Measurements from ENCODE around the gene COPS8. TPM values are rescaled to one million over a fixed set of nuclear protein-coding genes. Genes with fewer than 3 reads are reported as not detected.

Gene COPS8
- total and polyA plus RNA-seq, 2 of the 8 experiments (the other 6 are each of a cell fraction or from before 2014, with no cell fraction given) = 59.3 to 67.5 TPM

DNA sequence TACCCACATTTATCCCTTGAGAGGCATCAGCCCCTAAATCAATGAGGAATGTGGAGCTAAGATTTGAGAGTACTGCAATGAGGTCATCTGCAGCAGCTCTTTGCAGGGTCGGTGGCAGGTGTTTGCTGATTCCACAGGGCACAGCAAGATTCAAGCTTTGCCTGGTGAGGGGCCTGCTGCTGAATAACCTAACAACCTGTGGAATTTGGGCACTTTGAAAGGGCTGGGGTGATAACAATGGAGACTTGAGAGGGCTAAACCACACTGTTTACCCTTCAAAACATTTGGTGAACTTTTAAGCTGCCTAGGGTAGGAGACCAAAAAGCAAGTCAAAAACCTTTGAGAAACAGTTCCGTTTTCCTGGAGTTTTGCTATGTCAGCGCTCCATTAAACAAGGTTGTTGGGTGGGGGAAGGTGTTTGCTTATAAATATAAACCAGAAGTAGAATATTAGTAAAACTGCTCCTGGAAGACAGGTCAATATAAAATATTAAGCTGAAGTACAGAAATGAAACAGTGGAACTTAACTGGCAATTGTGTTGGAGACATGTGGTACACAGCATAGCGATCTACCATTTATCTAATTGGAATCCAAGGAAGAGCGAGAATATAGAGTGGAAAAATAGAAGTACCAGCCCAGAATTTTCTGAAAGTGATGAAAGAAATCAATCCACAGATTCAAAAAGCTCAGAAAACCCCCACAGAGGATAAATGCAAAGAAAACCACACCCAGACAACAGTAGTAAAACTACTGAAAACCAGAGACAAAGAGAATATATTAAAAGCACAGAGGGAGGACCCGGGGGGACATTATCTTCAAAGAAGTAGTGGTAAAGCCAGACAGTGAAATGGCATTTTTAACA lies 15.7 kb downstream of the COPS8 start:
- Histone ChIP-seq H3K4me2 (ENCODE audit: insufficient read depth in 1 of 2, low read depth in 2 of 2, low read length in 2 of 2) (no peak overlapping the region), H3K27me3 (replicated peaks in 1 of 4; ENCODE audit: control insufficient read depth in 3 of 4, extremely low read depth in 1 of 4, insufficient read depth in 3 of 4, low read length in 3 of 4) (no peaks in the 10 kb centered on the region), H4K20me1 (replicated peaks in 1 of 2; ENCODE audit: control insufficient read depth in 1 of 2, insufficient read depth in 2 of 2, low read length in 2 of 2) (no peaks in the 10 kb centered on the region), H3K9me3 (ENCODE audit: insufficient read depth in 2 of 2, low read depth in 1 of 2, low read length in 1 of 2) (no peaks in the 10 kb centered on the region), H3K14ac (ENCODE audit: insufficient read length) (no peak overlapping the region), H3K36me3 (ENCODE audit: control insufficient read depth in 2 of 4, insufficient read depth in 4 of 4, low read length in 3 of 4) (peaks cover 7 to 31% (median 19%) of the 10 kb centered on the region in 4 experiments; a peak in 7 of 8 replicates), H2BK12ac (ENCODE audit: low read depth, low read length) (no peak overlapping the region), H2BK120ac (replicated peaks; ENCODE audit: low read depth, low read length) (no peak overlapping the region), H4K5ac (ENCODE audit: insufficient read length, low read depth, low read length) (no peak overlapping the region), H3K56ac (replicated peaks; ENCODE audit: insufficient read length, low read depth, low read length) (no peak overlapping the region), H3K27ac (ENCODE audit: low read depth, low read length) (no peak overlapping the region), H3K23ac (ENCODE audit: insufficient read length) (no peak overlapping the region), H4K91ac (replicated peaks; ENCODE audit: insufficient read length, low read length) (no peak overlapping the region), H3K4ac (replicated peaks; ENCODE audit: insufficient read length, low read depth, low read length) (no peak overlapping the region), H3K9ac (replicated peaks in 1 of 4; ENCODE audit: extremely low read depth in 1 of 4, low read depth in 3 of 4, low read length in 3 of 4) (no peak overlapping the region), H3K23me2 (ENCODE audit: low read depth, low read length) (no peaks in the 10 kb centered on the region), H2AFZ (ENCODE audit: low read length) (no peak overlapping the region), H4K8ac (ENCODE audit: extremely low read depth, insufficient read depth, low read length) (no peak overlapping the region), H2AK5ac (ENCODE audit: low read depth, low read length) (no peak overlapping the region), H2BK15ac (ENCODE audit: low read length) (no peak overlapping the region), H3K18ac (ENCODE audit: extremely low read depth, low read length) (no peak overlapping the region), H3K4me1 (replicated peaks in 1 of 4; ENCODE audit: control insufficient read depth in 3 of 4, insufficient read depth in 4 of 4, low read length in 3 of 4) (no peaks in the 10 kb centered on the region; a peak in 1 of 7 replicates), H2BK5ac (ENCODE audit: low read depth, low read length) (no peak overlapping the region), H3K4me3 (ENCODE audit: extremely low read depth in 1 of 4, insufficient read depth in 2 of 4, low read depth in 3 of 4, low read length in 4 of 4) (no peak overlapping the region), H3K79me1 (ENCODE audit: low read depth, low read length) (no peaks in the 10 kb centered on the region), H2BK20ac (ENCODE audit: low read length) (no peak overlapping the region), H3K79me2 (ENCODE audit: control insufficient read depth in 1 of 2, insufficient read depth in 2 of 2, low read length in 2 of 2) (no peaks in the 10 kb centered on the region; a peak in 1 of 4 replicates)
- WGBS, 2 experiments (ENCODE audit: extremely low coverage in 1 of 2, insufficient coverage in 1 of 2, insufficient read length in 1 of 2, insufficient replicate concordance in 2 of 2, low coverage in 1 of 2, low lambda C conversion rate in 2 of 2, missing lambda C conversion rate in 1 of 2) = 74% methylated on average over 6 of the region's 6 CpGs; no CpG with 5 or more reads in 1 of the 2 experiments
- TF ChIP-seq EZH2 (IDR thresholded peaks at IDR 0.05; ENCODE audit: low read depth, low read length, severe bottlenecking) = no peak
- TF ChIP-seq TCF12 (IDR thresholded peaks at IDR 0.05; ENCODE audit: low read depth, low read length) = peak; percentile 73; the same call in 1 of the 2 replicates
- peak in 1 of 2 experiments; percentile 71; a peak in 1 of 4 replicates for TF ChIP-seq HDAC2 (IDR thresholded peaks at IDR 0.05; ENCODE audit: borderline replicate concordance in 1 of 2, low read depth in 2 of 2, low read length in 2 of 2)
- TF ChIP-seq NANOG (IDR thresholded peaks at IDR 0.05; ENCODE audit: insufficient read depth, low read depth, low read length, poor library complexity, severe bottlenecking) = peak; percentile 39
- ChIA-PET POLR2A (ENCODE audit: partially characterized antibody) (interaction anchor here (0.6 to 2.7 kb wide), 4 partner anchors 10 to 1327 kb away, joined by 3 to 13 read pairs (median 4); partner anchors contain the start of gene COPS8), CTCF (ENCODE audit: partially characterized antibody) (interaction anchor here (0.7 to 1.2 kb wide), 3 partner anchors 15 to 32 kb away, joined by 3 read pairs; partner anchors contain the start of gene COPS8)
- DNase-seq (ENCODE audit: low read depth in 1 of 2, low spot score in 2 of 2) = peak; percentile 52 to 56
- FAIRE-seq = no peak

All from H1 (cell line).